ENCODE results near the gene ANO6.
"Not testable (repeated sequence)": the region's sequence is repeated elsewhere in the genome, so short reads cannot be mapped to it uniquely, and the experiment has no call there.

ANO6 gene

DNA sequence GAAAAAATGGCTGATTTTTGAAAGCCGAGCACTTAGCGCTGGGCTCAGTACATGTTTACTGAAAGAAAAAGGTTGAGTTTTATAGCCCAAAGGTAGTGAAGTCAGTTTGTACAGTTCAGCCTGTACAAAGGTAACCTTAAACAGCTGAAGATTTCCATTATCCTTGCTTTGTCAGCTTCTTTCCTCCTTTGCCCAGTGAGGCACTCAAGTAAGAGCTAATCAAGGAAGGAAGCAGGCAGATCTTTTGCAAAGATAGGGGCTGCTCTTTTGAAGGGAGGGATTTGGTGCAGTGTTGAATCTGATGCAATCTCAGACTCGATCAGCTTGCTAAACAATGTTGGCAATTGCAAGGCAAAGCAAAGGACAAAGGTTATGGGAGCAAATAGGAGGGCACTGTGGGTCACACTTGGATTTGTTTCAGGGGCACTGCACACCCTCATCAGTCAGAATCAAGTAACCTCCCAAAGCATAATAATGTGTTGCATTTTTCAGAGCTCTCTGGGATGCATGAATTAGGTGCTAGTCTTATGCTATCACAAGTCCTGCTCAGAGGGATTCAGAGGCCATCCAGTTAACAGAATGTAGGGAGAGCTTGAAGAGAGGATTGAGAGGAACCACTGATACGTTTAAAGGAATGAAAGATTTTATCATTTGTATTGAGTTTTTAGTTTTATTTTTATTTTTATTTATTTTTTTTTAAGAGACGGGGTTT lies 44.4 kb downstream of the ANO6 start:
- Histone ChIP-seq H3K36me3 (ENCODE audit: insufficient read depth, low read length) (no peaks in the 10 kb centered on the region), H2AFZ (ENCODE audit: low read length, unreplicated experiment) (no peak overlapping the region), H3K79me2 (ENCODE audit: control insufficient read depth, insufficient read depth, low read length, unreplicated experiment) (peaks cover 54% of the 10 kb centered on the region), H3K27ac (ENCODE audit: low read depth, low read length) (peak overlapping the region; percentile 74), H3K4me1 (ENCODE audit: control insufficient read depth, insufficient read depth, low read length, unreplicated experiment) (peaks cover 21% of the 10 kb centered on the region), H3K4me3 (ENCODE audit: low read depth, low read length) (peak overlapping the region; percentile 4; the same call in 1 of the 2 replicates), H3K27me3 (ENCODE audit: insufficient read depth, low read length) (no peaks in the 10 kb centered on the region)

DNA sequence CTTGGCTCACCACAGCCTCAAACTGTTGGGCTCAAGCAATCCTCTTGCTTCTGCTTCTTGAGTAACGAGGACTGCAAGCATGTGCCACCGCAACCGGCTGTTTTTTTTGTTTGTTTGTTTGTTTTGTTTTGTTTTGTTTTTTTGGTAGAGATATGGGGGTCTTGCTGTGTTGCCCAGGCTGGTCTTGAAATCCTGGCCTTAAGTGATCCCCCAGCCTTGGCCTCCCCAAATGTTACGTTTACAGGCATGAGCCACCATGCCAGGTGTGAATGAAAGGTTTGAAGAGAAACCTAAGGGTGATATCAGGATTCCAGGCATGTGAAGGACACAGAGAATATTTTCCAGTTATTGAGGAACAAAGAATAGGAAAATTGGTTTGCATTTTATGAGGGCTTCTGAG lies 45.0 kb downstream of the ANO6 start:
- no peak overlapping the region for H3K4me3 ChIP-seq (ENCODE audit: low read depth, low read length)
- no peak overlapping the region for H2AFZ ChIP-seq (ENCODE audit: low read length, unreplicated experiment)
- H3K27ac ChIP-seq (ENCODE audit: low read depth, low read length) = no peak overlapping the region
- H3K79me2 ChIP-seq (ENCODE audit: control insufficient read depth, insufficient read depth, low read length, unreplicated experiment) = peaks cover 60% of the 10 kb centered on the region
- no peaks in the 10 kb centered on the region for H3K27me3 ChIP-seq (ENCODE audit: insufficient read depth, low read length)
- H3K36me3 ChIP-seq (ENCODE audit: insufficient read depth, low read length) = no peaks in the 10 kb centered on the region
- H3K4me1 ChIP-seq (ENCODE audit: control insufficient read depth, insufficient read depth, low read length, unreplicated experiment) = peaks cover 21% of the 10 kb centered on the region

GRCh38 chr12:45262185-45262584 lies 46.3 kb downstream of the ANO6 start:
- peaks cover 60% of the 10 kb centered on the region for H3K79me2 ChIP-seq (ENCODE audit: control insufficient read depth, insufficient read depth, low read length, unreplicated experiment)

DNA sequence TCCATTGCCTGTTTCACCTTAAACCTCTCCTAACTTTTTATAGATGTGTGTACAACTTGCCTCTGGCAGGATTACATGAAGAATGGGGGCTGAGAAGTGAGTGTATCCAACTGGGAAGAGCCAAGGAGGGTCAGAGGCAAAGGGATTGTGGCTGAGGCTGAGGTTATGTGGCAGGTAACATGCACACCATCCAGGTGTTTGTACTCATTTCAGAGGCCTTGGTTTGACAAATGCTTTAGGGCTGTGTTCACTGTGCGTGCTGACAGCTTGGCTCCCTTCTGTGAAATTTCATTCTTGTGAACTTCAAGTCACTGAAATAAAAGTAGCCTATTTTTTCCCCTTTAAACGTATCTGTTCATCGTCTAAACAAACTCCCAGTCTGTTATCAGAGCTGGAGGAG lies 47.7 kb downstream of the ANO6 start:
- H3K36me3 ChIP-seq (ENCODE audit: insufficient read depth, low read length) = no peaks in the 10 kb centered on the region
- H3K27ac ChIP-seq (ENCODE audit: low read depth, low read length) = no peak overlapping the region
- no peak overlapping the region for H2AFZ ChIP-seq (ENCODE audit: low read length, unreplicated experiment)
- H3K27me3 ChIP-seq (ENCODE audit: insufficient read depth, low read length) = no peaks in the 10 kb centered on the region
- H3K79me2 ChIP-seq (ENCODE audit: control insufficient read depth, insufficient read depth, low read length, unreplicated experiment) = peaks cover 55% of the 10 kb centered on the region
- no peak overlapping the region for H3K4me3 ChIP-seq (ENCODE audit: low read depth, low read length)
- peaks cover 27% of the 10 kb centered on the region for H3K4me1 ChIP-seq (ENCODE audit: control insufficient read depth, insufficient read depth, low read length, unreplicated experiment)

More at GRCh38 chr12:45262185-45262584, 46.3 kb downstream of the ANO6 start:
- peaks cover 21% of the 10 kb centered on the region for H3K4me1 ChIP-seq (ENCODE audit: control insufficient read depth, insufficient read depth, low read length, unreplicated experiment)
- not testable (repeated sequence) for H3K4me3 ChIP-seq (ENCODE audit: low read depth, low read length); H2AFZ ChIP-seq (ENCODE audit: low read length, unreplicated experiment); H3K36me3 ChIP-seq (ENCODE audit: insufficient read depth, low read length); H3K27ac ChIP-seq (ENCODE audit: low read depth, low read length); H3K27me3 ChIP-seq (ENCODE audit: insufficient read depth, low read length)

DNA sequence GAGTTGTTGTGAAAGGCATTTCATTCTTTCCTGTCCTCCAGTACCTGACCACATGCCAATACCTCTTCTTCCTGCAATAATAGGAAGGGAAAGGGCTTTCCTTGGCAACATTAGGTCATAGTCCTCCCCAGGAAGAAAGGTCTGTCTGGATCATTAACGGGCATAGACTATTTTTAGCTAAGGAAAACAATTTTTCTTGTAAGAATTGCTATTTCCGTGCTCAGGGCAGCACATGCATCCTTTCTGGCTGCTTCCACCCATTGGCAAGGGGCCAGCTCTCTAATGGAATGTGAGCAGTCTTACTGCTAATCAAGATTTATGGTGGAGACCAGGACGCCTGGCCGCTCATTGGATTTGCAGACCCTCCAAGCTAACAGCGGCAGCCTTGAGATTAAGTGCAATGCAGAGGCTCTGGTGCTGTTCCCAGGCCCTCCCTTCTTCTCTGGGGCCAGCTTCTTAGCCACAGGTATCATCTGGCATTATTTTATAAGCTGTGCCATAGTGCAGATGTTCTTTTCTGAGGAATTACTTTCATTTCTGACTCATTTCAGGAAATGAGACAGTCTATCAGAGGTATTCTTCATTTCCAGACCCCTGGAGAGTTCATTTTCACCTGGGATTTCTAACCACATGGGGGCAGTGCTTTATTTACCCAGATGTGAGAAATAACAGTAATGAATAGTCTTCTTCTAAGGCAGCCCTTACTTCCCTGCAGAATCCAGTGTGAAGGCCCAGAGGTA lies 52.9 kb downstream of the ANO6 start:
- peak overlapping the region; percentile 49 for H3K4me3 ChIP-seq (ENCODE audit: low read depth, low read length)
- H3K79me2 ChIP-seq (ENCODE audit: control insufficient read depth, insufficient read depth, low read length, unreplicated experiment) = peaks cover 41% of the 10 kb centered on the region
- peaks cover 41% of the 10 kb centered on the region for H3K4me1 ChIP-seq (ENCODE audit: control insufficient read depth, insufficient read depth, low read length, unreplicated experiment)
- H3K27me3 ChIP-seq (ENCODE audit: insufficient read depth, low read length) = no peaks in the 10 kb centered on the region
- H3K36me3 ChIP-seq (ENCODE audit: insufficient read depth, low read length) = no peaks in the 10 kb centered on the region
- no peak overlapping the region for H2AFZ ChIP-seq (ENCODE audit: low read length, unreplicated experiment)
- H3K27ac ChIP-seq (ENCODE audit: low read depth, low read length) = peak overlapping the region; percentile 76

DNA sequence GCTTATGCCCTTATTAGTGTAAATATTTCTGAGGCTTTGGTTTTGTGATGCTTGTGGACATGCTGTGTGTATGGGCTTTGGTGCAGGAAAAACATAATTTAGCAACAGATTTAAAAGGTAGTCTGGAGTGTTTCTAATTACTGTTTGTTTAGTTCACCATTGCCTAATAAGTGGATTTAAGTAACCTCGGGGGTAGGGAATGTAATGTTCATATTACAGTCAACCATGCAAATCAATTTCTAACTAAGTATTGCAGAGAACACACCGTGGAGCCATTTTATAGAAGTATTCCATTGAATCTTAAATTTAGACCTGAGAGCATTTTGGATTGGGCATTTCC lies 53.5 kb downstream of the ANO6 start:
- Histone ChIP-seq H3K36me3 (ENCODE audit: insufficient read depth, low read length) (no peaks in the 10 kb centered on the region), H3K27me3 (ENCODE audit: insufficient read depth, low read length) (no peaks in the 10 kb centered on the region), H2AFZ (ENCODE audit: low read length, unreplicated experiment) (no peak overlapping the region), H3K27ac (ENCODE audit: low read depth, low read length) (peak overlapping the region; percentile 76), H3K79me2 (ENCODE audit: control insufficient read depth, insufficient read depth, low read length, unreplicated experiment) (peaks cover 36% of the 10 kb centered on the region), H3K4me3 (ENCODE audit: low read depth, low read length) (peak overlapping the region; percentile 49), H3K4me1 (ENCODE audit: control insufficient read depth, insufficient read depth, low read length, unreplicated experiment) (peaks cover 47% of the 10 kb centered on the region)

DNA sequence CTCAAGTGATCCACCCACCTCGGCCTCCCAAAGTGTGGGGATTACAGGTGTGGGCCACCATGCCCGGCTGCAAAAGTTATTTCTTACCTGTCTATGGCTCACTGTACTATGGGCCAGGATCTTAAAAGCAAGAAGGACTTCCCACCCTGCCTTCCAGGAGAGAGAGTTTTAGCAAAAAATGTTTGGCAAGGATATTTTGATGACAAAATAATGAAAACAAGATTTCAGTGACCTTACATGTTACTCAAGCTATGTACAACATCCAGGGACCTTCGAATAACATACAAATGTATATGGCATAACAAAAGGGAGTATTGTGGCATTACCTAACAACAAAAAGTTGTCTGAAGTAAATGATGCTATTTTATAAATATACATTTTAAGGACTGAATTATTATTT lies 55.1 kb downstream of the ANO6 start:
- peaks cover 52% of the 10 kb centered on the region for H3K4me1 ChIP-seq (ENCODE audit: control insufficient read depth, insufficient read depth, low read length, unreplicated experiment)

DNA sequence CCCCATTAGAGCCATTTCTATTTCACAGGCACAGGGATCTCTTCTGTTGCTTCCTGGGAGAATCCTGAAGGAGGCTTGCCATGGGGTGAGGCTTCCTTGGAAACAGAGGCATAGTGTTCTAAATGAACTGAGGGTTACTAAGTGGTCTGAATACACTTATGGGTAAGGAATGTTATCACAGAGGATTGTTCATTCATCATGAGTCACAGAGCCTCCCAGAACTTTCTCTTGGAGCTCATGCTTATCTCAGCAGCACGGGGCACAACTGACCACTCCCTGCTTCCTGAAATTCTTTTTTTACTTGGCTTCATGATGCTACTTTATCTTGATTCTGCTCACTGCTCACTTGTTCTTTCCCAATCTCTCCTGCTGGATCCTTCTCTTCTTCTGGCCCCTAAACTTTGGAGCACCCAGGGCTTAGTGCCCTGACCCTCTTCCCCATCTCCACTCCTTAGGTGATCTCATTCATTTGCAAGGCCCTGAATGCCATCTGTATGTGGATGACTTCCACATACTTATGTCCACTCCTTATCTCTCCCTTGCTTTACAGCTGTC lies 57.9 kb downstream of the ANO6 start:
- Histone ChIP-seq H3K79me2 (ENCODE audit: control insufficient read depth, insufficient read depth, low read length, unreplicated experiment) (peaks cover 41% of the 10 kb centered on the region), H2AFZ (ENCODE audit: low read length, unreplicated experiment) (no peak overlapping the region), H3K36me3 (ENCODE audit: insufficient read depth, low read length) (no peaks in the 10 kb centered on the region), H3K27ac (ENCODE audit: low read depth, low read length) (peak overlapping the region; percentile 97), H3K4me1 (ENCODE audit: control insufficient read depth, insufficient read depth, low read length, unreplicated experiment) (peaks cover 48% of the 10 kb centered on the region), H3K27me3 (ENCODE audit: insufficient read depth, low read length) (no peaks in the 10 kb centered on the region), H3K4me3 (ENCODE audit: low read depth, low read length) (peak overlapping the region; percentile 41; the same call in 1 of the 2 replicates)

More for the DNA sequence above, 55.1 kb downstream of the ANO6 start:
- H3K27ac ChIP-seq (ENCODE audit: low read depth, low read length) = no peak overlapping the region
- no peak overlapping the region for H2AFZ ChIP-seq (ENCODE audit: low read length, unreplicated experiment)
- H3K79me2 ChIP-seq (ENCODE audit: control insufficient read depth, insufficient read depth, low read length, unreplicated experiment) = peaks cover 37% of the 10 kb centered on the region
- H3K4me3 ChIP-seq (ENCODE audit: low read depth, low read length) = no peak overlapping the region
- H3K36me3 ChIP-seq (ENCODE audit: insufficient read depth, low read length) = no peaks in the 10 kb centered on the region
- H3K27me3 ChIP-seq (ENCODE audit: insufficient read depth, low read length) = no peaks in the 10 kb centered on the region

- H2AFZ ChIP-seq (ENCODE audit: low read length, unreplicated experiment) = no peak overlapping the region
- no peaks in the 10 kb centered on the region; the same call in 1 of the 2 replicates for H3K36me3 ChIP-seq (ENCODE audit: insufficient read depth, low read length)
- H3K27ac ChIP-seq (ENCODE audit: low read depth, low read length) = no peak overlapping the region
- no peak overlapping the region for H3K4me3 ChIP-seq (ENCODE audit: low read depth, low read length)
- H3K27me3 ChIP-seq (ENCODE audit: insufficient read depth, low read length) = no peaks in the 10 kb centered on the region
- H3K79me2 ChIP-seq (ENCODE audit: control insufficient read depth, insufficient read depth, low read length, unreplicated experiment) = peaks cover 42% of the 10 kb centered on the region
- H3K4me1 ChIP-seq (ENCODE audit: control insufficient read depth, insufficient read depth, low read length, unreplicated experiment) = peaks cover 35% of the 10 kb centered on the region
Measured at GRCh38 chr12:45276154-45276755, 60.4 kb downstream of the ANO6 start.

- H3K4me1 ChIP-seq (ENCODE audit: control insufficient read depth, insufficient read depth, low read length, unreplicated experiment) = peaks cover 23% of the 10 kb centered on the region
- H3K79me2 ChIP-seq (ENCODE audit: control insufficient read depth, insufficient read depth, low read length, unreplicated experiment) = peaks cover 40% of the 10 kb centered on the region
- H3K36me3 ChIP-seq (ENCODE audit: insufficient read depth, low read length) = no peaks in the 10 kb centered on the region; the same call in 1 of the 2 replicates
- H2AFZ ChIP-seq (ENCODE audit: low read length, unreplicated experiment) = no peak overlapping the region
- no peaks in the 10 kb centered on the region for H3K27me3 ChIP-seq (ENCODE audit: insufficient read depth, low read length)
- H3K27ac ChIP-seq (ENCODE audit: low read depth, low read length) = no peak overlapping the region
- H3K4me3 ChIP-seq (ENCODE audit: low read depth, low read length) = no peak overlapping the region
Measured at GRCh38 chr12:45278447-45278846, 62.6 kb downstream of the ANO6 start.
